Measurements from ENCODE around the gene GFY. TPM values are rescaled to one million over a fixed set of nuclear protein-coding genes. Genes with fewer than 3 reads are reported as not detected.

GFY gene
- total and polyA plus RNA-seq, 10 of the 15 experiments (the other 5 are each of a cell fraction or from before 2014, with no cell fraction given): 0.05 TPM; not detected in 9

DNA sequence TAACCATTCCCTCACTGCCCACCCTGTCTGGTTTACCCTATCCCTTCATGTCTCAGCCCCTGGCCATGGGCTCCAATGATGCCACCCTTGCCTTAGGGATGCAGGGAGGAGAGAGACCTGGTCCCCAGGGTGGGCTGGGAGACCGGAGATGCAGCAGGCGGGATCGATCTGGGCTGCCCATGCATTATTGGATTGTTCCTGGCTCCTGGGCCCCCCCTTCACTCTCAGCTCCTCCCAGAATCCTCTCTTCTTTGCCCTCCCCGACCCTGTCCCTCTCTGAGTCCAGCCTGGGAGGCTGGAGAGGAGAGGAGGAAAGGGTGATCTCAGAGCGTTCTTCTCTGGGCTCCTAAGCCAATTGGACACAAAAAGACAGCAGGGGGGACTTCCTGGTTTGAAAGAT is 31.3 kb upstream of the GFY start (continued):
- no peak for TF ChIP-seq YY1 (IDR thresholded peaks at IDR 0.05; ENCODE audit: low read depth, low read length)

DNA sequence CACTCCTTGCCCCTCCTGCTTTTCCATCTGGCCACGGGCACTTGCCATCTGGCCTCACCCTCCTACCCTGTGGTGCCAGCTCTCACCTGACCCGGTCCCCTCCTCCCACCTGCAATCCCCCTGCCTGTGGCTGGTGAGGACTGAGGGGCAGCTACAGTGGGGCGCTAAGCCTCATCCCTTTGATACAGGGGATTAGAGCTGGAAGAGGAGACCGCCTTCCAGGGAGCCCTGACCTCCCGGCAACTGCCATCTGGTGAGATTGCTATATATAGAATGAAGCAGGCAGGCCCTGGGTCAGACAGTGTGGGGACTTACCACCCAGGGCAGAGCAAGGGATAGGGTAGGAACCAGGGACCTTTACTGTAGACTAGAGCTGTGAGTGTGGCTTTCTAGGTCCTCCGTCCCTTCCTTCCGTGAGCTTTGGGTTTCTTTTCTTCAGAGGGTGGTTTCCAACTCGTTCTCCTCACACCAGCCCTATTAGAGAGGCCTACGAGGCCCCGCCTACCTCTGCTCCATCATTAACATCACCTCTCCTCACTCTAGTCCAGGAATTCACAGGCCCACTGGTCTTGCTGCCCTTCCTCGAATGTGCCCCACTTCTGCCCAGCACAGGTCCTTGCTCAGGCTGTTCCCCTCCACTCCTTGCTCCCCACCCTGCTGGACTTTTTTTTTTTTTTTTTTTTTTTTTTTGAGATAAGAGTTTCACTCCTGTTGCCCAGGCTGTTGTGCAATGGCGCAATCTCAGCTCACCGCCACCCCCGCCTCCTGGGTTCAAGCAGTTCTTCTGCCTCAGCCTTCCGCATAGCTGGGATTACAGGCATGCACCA is 29.4 kb upstream of the GFY start:
- Histone ChIP-seq H3K79me2 (ENCODE audit: control insufficient read depth, insufficient read depth, low read length) (no peaks in the 10 kb centered on the region), H3K4me2 (ENCODE audit: control insufficient read depth, insufficient read depth) (no peak overlapping the region), H3K4me3 (no peak overlapping the region), H3K4me1 (ENCODE audit: control insufficient read depth, insufficient read depth, low read length) (no peaks in the 10 kb centered on the region; the same call in 1 of the 2 replicates), H3K27ac (ENCODE audit: control insufficient read depth, insufficient read depth) (no peak overlapping the region), H2AFZ (ENCODE audit: control insufficient read depth, low read depth, low read length) (no peak overlapping the region), H3K9ac (ENCODE audit: control insufficient read depth, insufficient read depth, low read length) (no peak overlapping the region), H3K27me3 (replicated peaks in 1 of 2; ENCODE audit: control insufficient read depth in 2 of 2, insufficient read depth in 2 of 2, low read length in 1 of 2) (no peaks in the 10 kb centered on the region), H3K9me3 (replicated peaks; ENCODE audit: control insufficient read depth, insufficient read depth, low read length) (no peaks in the 10 kb centered on the region), H3K36me3 (ENCODE audit: control insufficient read depth in 2 of 2, insufficient read depth in 2 of 2, low read length in 1 of 2) (no peaks in the 10 kb centered on the region), H4K20me1 (ENCODE audit: control insufficient read depth, insufficient read depth) (no peaks in the 10 kb centered on the region)
- in situ Hi-C loops (cut with MboI) (no loop called here), intact Hi-C loops (cut with micrococcal nuclease; ENCODE audit: unreplicated experiment) (no loop called here)
- BruUV-seq (replicated peaks): no TSS peak
- 20% methylated on average over 13 of the region's 15 CpGs for WGBS (ENCODE audit: insufficient coverage, insufficient replicate concordance, low lambda C conversion rate, missing lambda C conversion rate)
- FAIRE-seq: no peak
- SMC1A ChIA-PET (ENCODE audit: uncharacterized antibody, unreplicated experiment): interaction anchor here (0.9 to 1.9 kb wide), 4 partner anchors 14 to 89 kb away, joined by 3 to 5 read pairs (median 4); no protein-coding TSS in a partner anchor
- RAD21 ChIA-PET (ENCODE audit: unreplicated experiment): interaction anchor here (0.7 to 1.3 kb wide), 7 partner anchors 12 to 168 kb away, joined by 3 to 5 read pairs (median 4); no protein-coding TSS in a partner anchor
- CTCF ChIA-PET: interaction anchor here (0.6 to 3.3 kb wide), 6 partner anchors 8 to 123 kb away, joined by 3 to 19 read pairs (median 4); no protein-coding TSS in a partner anchor
- DNase-seq (ENCODE audit: low read depth, low spot score): no peak
- POLR2A ChIA-PET: interaction anchor here (0.5 to 1.0 kb wide), 5 partner anchors 14 to 183 kb away, joined by 3 to 6 read pairs (median 3); partner anchors contain the start of gene GFY
- TF ChIP-seq, protein P1, sequence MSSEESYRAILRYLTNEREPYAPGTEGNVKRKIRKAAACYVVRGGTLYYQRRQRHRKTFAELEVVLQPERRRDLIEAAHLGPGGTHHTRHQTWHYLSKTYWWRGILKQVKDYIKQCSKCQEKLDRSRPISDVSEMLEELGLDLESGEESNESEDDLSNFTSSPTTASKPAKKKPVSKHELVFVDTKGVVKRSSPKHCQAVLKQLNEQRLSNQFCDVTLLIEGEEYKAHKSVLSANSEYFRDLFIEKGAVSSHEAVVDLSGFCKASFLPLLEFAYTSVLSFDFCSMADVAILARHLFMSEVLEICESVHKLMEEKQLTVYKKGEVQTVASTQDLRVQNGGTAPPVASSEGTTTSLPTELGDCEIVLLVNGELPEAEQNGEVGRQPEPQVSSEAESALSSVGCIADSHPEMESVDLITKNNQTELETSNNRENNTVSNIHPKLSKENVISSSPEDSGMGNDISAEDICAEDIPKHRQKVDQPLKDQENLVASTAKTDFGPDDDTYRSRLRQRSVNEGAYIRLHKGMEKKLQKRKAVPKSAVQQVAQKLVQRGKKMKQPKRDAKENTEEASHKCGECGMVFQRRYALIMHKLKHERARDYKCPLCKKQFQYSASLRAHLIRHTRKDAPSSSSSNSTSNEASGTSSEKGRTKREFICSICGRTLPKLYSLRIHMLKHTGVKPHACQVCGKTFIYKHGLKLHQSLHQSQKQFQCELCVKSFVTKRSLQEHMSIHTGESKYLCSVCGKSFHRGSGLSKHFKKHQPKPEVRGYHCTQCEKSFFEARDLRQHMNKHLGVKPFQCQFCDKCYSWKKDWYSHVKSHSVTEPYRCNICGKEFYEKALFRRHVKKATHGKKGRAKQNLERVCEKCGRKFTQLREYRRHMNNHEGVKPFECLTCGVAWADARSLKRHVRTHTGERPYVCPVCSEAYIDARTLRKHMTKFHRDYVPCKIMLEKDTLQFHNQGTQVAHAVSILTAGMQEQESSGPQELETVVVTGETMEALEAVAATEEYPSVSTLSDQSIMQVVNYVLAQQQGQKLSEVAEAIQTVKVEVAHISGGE (CRISPR knock-in tag; IDR thresholded peaks at IDR 0.05): peak; percentile 44; the same call in 1 of the 2 replicates
- TF ChIP-seq, protein P2, sequence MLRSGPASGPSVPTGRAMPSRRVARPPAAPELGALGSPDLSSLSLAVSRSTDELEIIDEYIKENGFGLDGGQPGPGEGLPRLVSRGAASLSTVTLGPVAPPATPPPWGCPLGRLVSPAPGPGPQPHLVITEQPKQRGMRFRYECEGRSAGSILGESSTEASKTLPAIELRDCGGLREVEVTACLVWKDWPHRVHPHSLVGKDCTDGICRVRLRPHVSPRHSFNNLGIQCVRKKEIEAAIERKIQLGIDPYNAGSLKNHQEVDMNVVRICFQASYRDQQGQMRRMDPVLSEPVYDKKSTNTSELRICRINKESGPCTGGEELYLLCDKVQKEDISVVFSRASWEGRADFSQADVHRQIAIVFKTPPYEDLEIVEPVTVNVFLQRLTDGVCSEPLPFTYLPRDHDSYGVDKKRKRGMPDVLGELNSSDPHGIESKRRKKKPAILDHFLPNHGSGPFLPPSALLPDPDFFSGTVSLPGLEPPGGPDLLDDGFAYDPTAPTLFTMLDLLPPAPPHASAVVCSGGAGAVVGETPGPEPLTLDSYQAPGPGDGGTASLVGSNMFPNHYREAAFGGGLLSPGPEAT (IDR thresholded peaks at IDR 0.05; ENCODE audit: low read depth): peak; percentile 34; the same call in 1 of the 2 replicates
- TF ChIP-seq SMARCA5 (IDR thresholded peaks at IDR 0.05) (peak; percentile 60; the same call in 1 of the 2 replicates), GATAD2B (conservative IDR thresholded peaks at IDR 0.05; ENCODE audit: low read depth) (0 out of 2 replicates have a peak, but pooled peaks have one; percentile 26), HCFC1 (IDR thresholded peaks at IDR 0.05; ENCODE audit: low read length) (no peak), TCF7 (IDR thresholded peaks at IDR 0.05; ENCODE audit: borderline replicate concordance) (no peak)
- peak; percentile 47 for ATAC-seq

All from GM12878 (cell line).